ENCODE data around the gene ARHGEF28.

The ARHGEF28 gene

GRCh38 chr5:73947906-73948640 lies 322.1 kb downstream of the ARHGEF28 start:
- DNase-seq: peak; percentile 69

- no peak for DNase-seq
Measured at GRCh38 chr5:73948720-73949119, 322.7 kb downstream of the ARHGEF28 start.

- DNase-seq: no peak
Measured at GRCh38 chr5:73950441-73950873, 324.5 kb downstream of the ARHGEF28 start.

GRCh38 chr5:73950912-73951430 lies 325.0 kb downstream of the ARHGEF28 start:
- DNase-seq: no peak

- no peak for DNase-seq
Measured at GRCh38 chr5:73952872-73953271, 326.9 kb downstream of the ARHGEF28 start.

GRCh38 chr5:73954381-73954780 lies 328.4 kb downstream of the ARHGEF28 start:
- DNase-seq: no peak

- DNase-seq: no peak
Measured at GRCh38 chr5:73955271-73955846, 329.4 kb downstream of the ARHGEF28 start.

GRCh38 chr5:73957397-73958001 lies 331.5 kb downstream of the ARHGEF28 start:
- no peak for DNase-seq

GRCh38 chr5:73958037-73958436 lies 332.0 kb downstream of the ARHGEF28 start:
- no peak for DNase-seq

GRCh38 chr5:73960023-73960422 lies 334.0 kb downstream of the ARHGEF28 start:
- DNase-seq: no peak

- no peak for DNase-seq
Measured at GRCh38 chr5:73960426-73960825, 334.4 kb downstream of the ARHGEF28 start.

- DNase-seq: no peak
Measured at GRCh38 chr5:73962801-73963425, 336.9 kb downstream of the ARHGEF28 start.

- DNase-seq: no peak
Measured at GRCh38 chr5:73964352-73964865, 338.4 kb downstream of the ARHGEF28 start.

- DNase-seq: no peak
Measured at GRCh38 chr5:73966451-73966850, 340.5 kb downstream of the ARHGEF28 start.

GRCh38 chr5:73967347-73967746 lies 341.4 kb downstream of the ARHGEF28 start:
- DNase-seq: no peak

GRCh38 chr5:73968246-73968645 lies 342.2 kb downstream of the ARHGEF28 start:
- no peak for DNase-seq

- DNase-seq: no peak
Measured at GRCh38 chr5:73968729-73969128, 342.7 kb downstream of the ARHGEF28 start.

- no peak for DNase-seq
Measured at GRCh38 chr5:73969195-73970036, 343.4 kb downstream of the ARHGEF28 start.

GRCh38 chr5:73971326-73971725 lies 345.3 kb downstream of the ARHGEF28 start:
- DNase-seq: no peak

- no peak for DNase-seq
Measured at GRCh38 chr5:73973135-73973534, 347.1 kb downstream of the ARHGEF28 start.

GRCh38 chr5:73974871-73975360 lies 348.9 kb downstream of the ARHGEF28 start:
- DNase-seq: no peak

- no peak for DNase-seq
Measured at GRCh38 chr5:73975845-73976244, 349.8 kb downstream of the ARHGEF28 start.
